ENCODE results near the gene B4GALT3. TPM values are rescaled to one million over a fixed set of nuclear protein-coding genes. Genes with fewer than 3 reads are reported as not detected.

The B4GALT3 gene
- total and polyA plus RNA-seq, 2 donors (not counting 3 experiments of a cell fraction or from before 2014, with no cell fraction given): 39.5 to 60.4 TPM

- Histone ChIP-seq H3K4me2 (ENCODE audit: insufficient read depth, low read length) (peak within 1 kb of the TSS; percentile 93), H3K9ac (replicated peaks; ENCODE audit: extremely low read depth, insufficient read depth, low read length) (peak within 1 kb of the TSS; percentile 82), H3K4me3 (replicated peaks in 1 of 3; ENCODE audit: insufficient read depth in 1 of 3, low read depth in 1 of 3, low read length in 3 of 3) (peak within 1 kb of the TSS; percentile 81 to 87 (median 87)), H3K4me1 (ENCODE audit: control insufficient read depth, extremely low read depth, insufficient read depth, low read length) (peaks cover 16% of the 10 kb centered on the region), H3K36me3 (ENCODE audit: control insufficient read depth in 2 of 2, extremely low read depth in 1 of 2, insufficient read depth in 2 of 2, low read length in 2 of 2) (peaks cover 2 to 20% of the 10 kb centered on the region in 2 experiments), H3K27me3 (ENCODE audit: control insufficient read depth in 2 of 2, insufficient read depth in 2 of 2, low read length in 2 of 2) (no peaks in the 10 kb centered on the region), H3K9me3 (replicated peaks; ENCODE audit: control insufficient read depth, insufficient read depth, low read length) (no peaks in the 10 kb centered on the region), H3K27ac (ENCODE audit: insufficient read depth, low read depth, low read length) (peak within 1 kb of the TSS; percentile 74), H4K20me1 (replicated peaks; ENCODE audit: control insufficient read depth, extremely low read depth, insufficient read depth, low read length) (no peaks in the 10 kb centered on the region), H3K9me1 (replicated peaks; ENCODE audit: control insufficient read depth, extremely low read depth, insufficient read depth, low read length) (no peaks in the 10 kb centered on the region), H3K79me2 (ENCODE audit: control insufficient read depth, insufficient read depth, low read length) (no peaks in the 10 kb centered on the region), H2AFZ (ENCODE audit: low read depth, low read length) (peak within 1 kb of the TSS; percentile 79)
- POLR2A ChIA-PET: interaction anchor here (0.5 to 2.2 kb wide), 6 partner anchors 10 to 216 kb away, joined by 3 to 8 read pairs (median 4); partner anchors contain the start of genes NDUFS2 and TOMM40L
- CTCF ChIA-PET: interaction anchor here (0.6 to 3.1 kb wide), 22 partner anchors 8 to 216 kb away, joined by 3 to 35 read pairs (median 4); partner anchors contain the start of genes ADAMTS4, B4GALT3, CFAP126 and DEDD
- intact Hi-C loops (cut with micrococcal nuclease) (loop anchor here (1.0 to 2.0 kb wide), 4 partner anchors 11 to 217 kb away; partner anchors contain the start of gene B4GALT3), dilution Hi-C loops (cut with MboI; ENCODE audit: extremely low pct_ligation_motif_present, low sequenced_read_pairs) (no loop called here)
- TF ChIP-seq MYC (IDR thresholded peaks at IDR 0.05; ENCODE audit: low read depth, low read length): no peak
- no peak for TF ChIP-seq GATA2 (IDR thresholded peaks at IDR 0.05; ENCODE audit: insufficient read depth, insufficient read length, low read depth, low read length)
- no peak for TF ChIP-seq EZH2 (IDR thresholded peaks at IDR 0.05; ENCODE audit: borderline replicate concordance, low read depth, low read length, severe bottlenecking)
- TF ChIP-seq JUN (IDR thresholded peaks at IDR 0.05; ENCODE audit: borderline replicate concordance, insufficient read depth, insufficient read length, low read depth): no peak
- TF ChIP-seq, protein P1, sequence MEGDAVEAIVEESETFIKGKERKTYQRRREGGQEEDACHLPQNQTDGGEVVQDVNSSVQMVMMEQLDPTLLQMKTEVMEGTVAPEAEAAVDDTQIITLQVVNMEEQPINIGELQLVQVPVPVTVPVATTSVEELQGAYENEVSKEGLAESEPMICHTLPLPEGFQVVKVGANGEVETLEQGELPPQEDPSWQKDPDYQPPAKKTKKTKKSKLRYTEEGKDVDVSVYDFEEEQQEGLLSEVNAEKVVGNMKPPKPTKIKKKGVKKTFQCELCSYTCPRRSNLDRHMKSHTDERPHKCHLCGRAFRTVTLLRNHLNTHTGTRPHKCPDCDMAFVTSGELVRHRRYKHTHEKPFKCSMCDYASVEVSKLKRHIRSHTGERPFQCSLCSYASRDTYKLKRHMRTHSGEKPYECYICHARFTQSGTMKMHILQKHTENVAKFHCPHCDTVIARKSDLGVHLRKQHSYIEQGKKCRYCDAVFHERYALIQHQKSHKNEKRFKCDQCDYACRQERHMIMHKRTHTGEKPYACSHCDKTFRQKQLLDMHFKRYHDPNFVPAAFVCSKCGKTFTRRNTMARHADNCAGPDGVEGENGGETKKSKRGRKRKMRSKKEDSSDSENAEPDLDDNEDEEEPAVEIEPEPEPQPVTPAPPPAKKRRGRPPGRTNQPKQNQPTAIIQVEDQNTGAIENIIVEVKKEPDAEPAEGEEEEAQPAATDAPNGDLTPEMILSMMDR (IDR thresholded peaks at IDR 0.05; ENCODE audit: extremely low read depth in 1 of 2, insufficient read depth in 1 of 2, low read depth in 1 of 2, low read length in 2 of 2): peak; percentile 42 to 60
- TF ChIP-seq POLR2AphosphoS5 (IDR thresholded peaks at IDR 0.05; ENCODE audit: insufficient read depth, low read depth, low read length): peak; percentile 71
- no peak for TF ChIP-seq FOS (IDR thresholded peaks at IDR 0.05; ENCODE audit: borderline replicate concordance, insufficient read depth, low read length)
- TF ChIP-seq POLR2A (IDR thresholded peaks at IDR 0.05; ENCODE audit: low read depth, low read length): peak; percentile 21
- TF ChIP-seq MAX (IDR thresholded peaks at IDR 0.05; ENCODE audit: insufficient read depth, insufficient read length): peak; percentile 63
- peak; percentile 99 for DNase-seq (ENCODE audit: low read depth, low spot score)
- FAIRE-seq: peak; percentile 98
- BruUV-seq (replicated peaks): TSS peak; percentile 70
These were observed 11.3 kb downstream of the B4GALT3 start, which contains the start of gene PPOX for GRCh38 chr1:161165742-161166668. Gene PPOX, plus strand, starts transcription at chr1:161166426. Its CDS starts 422 bp downstream, at chr1:161166848.
